ENCODE data around the gene ANO1.
"Not testable (repeated sequence)": the region's sequence is repeated elsewhere in the genome, so short reads cannot be mapped to it uniquely, and the experiment has no call there.

Gene ANO1

DNA sequence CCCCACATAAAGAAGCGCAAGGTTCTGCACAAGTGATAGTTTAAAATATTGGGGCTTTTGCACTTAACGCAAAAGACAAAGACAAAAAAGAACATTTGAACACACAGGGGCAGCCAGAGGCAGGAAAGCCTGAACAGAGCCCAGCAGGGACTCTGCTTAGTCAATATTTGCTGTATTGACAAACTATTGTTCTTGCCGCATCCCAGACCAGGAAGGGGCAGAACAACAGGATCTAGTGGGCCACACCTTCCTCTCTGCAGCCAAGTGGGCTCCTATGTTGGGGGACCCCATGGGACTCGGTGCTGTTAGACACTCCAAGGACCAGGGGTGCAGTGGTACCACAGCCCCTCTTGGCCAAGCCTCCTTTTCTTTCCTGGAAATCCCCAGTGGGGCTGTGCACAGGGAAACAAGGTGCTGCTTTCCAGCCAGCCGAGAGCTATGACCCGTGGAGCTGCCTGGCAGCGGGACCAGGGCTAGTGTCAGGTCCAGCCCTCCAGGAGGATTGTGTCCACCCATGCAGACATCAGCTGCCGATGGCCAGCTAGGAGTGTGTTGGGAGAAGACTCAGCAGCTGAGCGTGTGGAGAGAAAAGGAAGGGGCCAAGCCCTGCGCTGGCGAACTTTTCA, 43.3 kb upstream of the ANO1 start:
- DNase-seq (ENCODE audit: insufficient read length, low spot score) = no peak
- FAIRE-seq = no peak
- no peak for TF ChIP-seq POLR2AphosphoS5 (IDR thresholded peaks at IDR 0.05; ENCODE audit: low read depth, low read length)
- no peak for TF ChIP-seq PAX5 (IDR thresholded peaks at IDR 0.05; ENCODE audit: insufficient read depth, low read length, severe bottlenecking)
- no peak for TF ChIP-seq POU2F2 (IDR thresholded peaks at IDR 0.05; ENCODE audit: low read depth, low read length)
- no peak for TF ChIP-seq POLR2A (IDR thresholded peaks at IDR 0.05; ENCODE audit: low read depth, low read length)
- TF ChIP-seq SPI1 (IDR thresholded peaks at IDR 0.05; ENCODE audit: low read depth, low read length) = no peak
- TF ChIP-seq TAF1 (IDR thresholded peaks at IDR 0.05; ENCODE audit: low read depth, low read length) = no peak

GRCh38 chr11:70035665-70036064, 42.5 kb upstream of the ANO1 start:
- FAIRE-seq; DNase-seq (ENCODE audit: insufficient read length, low spot score): not testable (repeated sequence)

- TF ChIP-seq TAF1 (IDR thresholded peaks at IDR 0.05; ENCODE audit: low read depth, low read length) (no peak), POLR2AphosphoS5 (IDR thresholded peaks at IDR 0.05; ENCODE audit: low read depth, low read length) (no peak), POU2F2 (IDR thresholded peaks at IDR 0.05; ENCODE audit: low read depth, low read length) (no peak)
- FAIRE-seq = no peak
Measured at GRCh38 chr11:70036971-70037882, 40.9 kb upstream of the ANO1 start.

GRCh38 chr11:70038034-70038834, 39.9 kb upstream of the ANO1 start:
- TF ChIP-seq TAF1 (IDR thresholded peaks at IDR 0.05; ENCODE audit: low read depth, low read length) (no peak), POU2F2 (IDR thresholded peaks at IDR 0.05; ENCODE audit: low read depth, low read length) (no peak), SPI1 (IDR thresholded peaks at IDR 0.05; ENCODE audit: low read depth, low read length) (no peak), POLR2A (IDR thresholded peaks at IDR 0.05; ENCODE audit: low read depth, low read length) (no peak), PAX5 (IDR thresholded peaks at IDR 0.05; ENCODE audit: insufficient read depth, low read length, severe bottlenecking) (no peak), POLR2AphosphoS5 (IDR thresholded peaks at IDR 0.05; ENCODE audit: low read depth, low read length) (no peak)
- no peak for FAIRE-seq
- no peak for DNase-seq (ENCODE audit: insufficient read length, low spot score)

More at GRCh38 chr11:70036971-70037882, 40.9 kb upstream of the ANO1 start:
- DNase-seq (ENCODE audit: insufficient read length, low spot score) = no peak

DNA sequence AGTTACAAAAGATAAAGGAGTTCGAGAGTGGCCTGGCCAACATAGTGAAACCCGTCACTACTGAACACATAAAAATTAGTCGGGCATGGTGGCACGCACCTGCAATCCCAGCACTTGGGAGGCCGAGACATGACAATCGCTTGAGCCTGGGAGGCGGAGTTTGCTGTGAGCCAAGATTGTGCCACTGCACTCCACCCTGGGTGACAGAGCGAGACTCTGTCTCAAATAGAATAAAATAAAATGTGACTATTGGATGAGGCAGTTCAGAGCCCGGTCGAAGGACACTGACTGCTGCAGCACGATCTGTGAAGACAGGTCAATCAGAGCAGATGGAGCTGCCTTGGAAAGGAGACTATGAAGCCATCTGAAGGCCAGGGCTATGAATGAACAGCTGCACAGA, 37.7 kb upstream of the ANO1 start:
- DNase-seq (ENCODE audit: insufficient read length, low spot score) (no peak), FAIRE-seq (no peak)
- TF ChIP-seq POU2F2 (IDR thresholded peaks at IDR 0.05; ENCODE audit: low read depth, low read length) (no peak), TAF1 (IDR thresholded peaks at IDR 0.05; ENCODE audit: low read depth, low read length) (no peak), PAX5 (IDR thresholded peaks at IDR 0.05; ENCODE audit: insufficient read depth, low read length, severe bottlenecking) (no peak), SPI1 (IDR thresholded peaks at IDR 0.05; ENCODE audit: low read depth, low read length) (no peak), POLR2AphosphoS5 (IDR thresholded peaks at IDR 0.05; ENCODE audit: low read depth, low read length) (no peak), POLR2A (IDR thresholded peaks at IDR 0.05; ENCODE audit: low read depth, low read length) (no peak)

DNA sequence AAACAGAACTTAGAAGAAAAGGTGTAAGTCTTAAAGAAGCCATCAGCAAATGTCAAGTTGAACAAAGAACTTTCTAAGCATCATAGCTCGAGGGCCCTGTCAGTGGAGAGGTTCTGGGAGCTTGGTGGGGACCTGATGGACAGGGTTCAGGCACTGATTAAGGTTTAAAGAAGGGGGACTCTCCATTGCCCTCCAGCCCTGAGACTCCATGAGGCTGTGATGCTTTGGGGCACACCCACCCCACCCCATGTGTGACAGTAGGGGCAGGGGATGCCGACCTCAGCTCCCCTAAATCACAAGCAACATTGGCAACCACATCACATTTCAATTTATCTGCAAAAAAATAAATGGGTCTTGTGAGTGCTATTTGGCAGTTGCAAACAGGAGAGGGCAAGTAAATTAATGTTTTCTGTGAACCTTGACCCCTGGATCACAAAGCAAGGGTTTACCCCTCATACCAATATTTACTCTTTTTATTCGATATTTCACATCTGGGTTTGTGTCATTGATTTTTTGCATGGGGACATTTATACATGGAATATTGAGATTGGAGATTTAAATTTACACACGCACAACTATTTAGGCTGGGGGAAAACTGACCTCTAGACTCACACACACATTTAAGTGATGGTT, 37.1 kb upstream of the ANO1 start:
- TF ChIP-seq SPI1 (IDR thresholded peaks at IDR 0.05; ENCODE audit: low read depth, low read length) = no peak
- no peak for TF ChIP-seq PAX5 (IDR thresholded peaks at IDR 0.05; ENCODE audit: insufficient read depth, low read length, severe bottlenecking)
- no peak for TF ChIP-seq POU2F2 (IDR thresholded peaks at IDR 0.05; ENCODE audit: low read depth, low read length)
- TF ChIP-seq POLR2AphosphoS5 (IDR thresholded peaks at IDR 0.05; ENCODE audit: low read depth, low read length) = no peak
- no peak for TF ChIP-seq TAF1 (IDR thresholded peaks at IDR 0.05; ENCODE audit: low read depth, low read length)
- TF ChIP-seq POLR2A (IDR thresholded peaks at IDR 0.05; ENCODE audit: low read depth, low read length) = no peak
- no peak for DNase-seq (ENCODE audit: insufficient read length, low spot score)
- no peak for FAIRE-seq

DNA sequence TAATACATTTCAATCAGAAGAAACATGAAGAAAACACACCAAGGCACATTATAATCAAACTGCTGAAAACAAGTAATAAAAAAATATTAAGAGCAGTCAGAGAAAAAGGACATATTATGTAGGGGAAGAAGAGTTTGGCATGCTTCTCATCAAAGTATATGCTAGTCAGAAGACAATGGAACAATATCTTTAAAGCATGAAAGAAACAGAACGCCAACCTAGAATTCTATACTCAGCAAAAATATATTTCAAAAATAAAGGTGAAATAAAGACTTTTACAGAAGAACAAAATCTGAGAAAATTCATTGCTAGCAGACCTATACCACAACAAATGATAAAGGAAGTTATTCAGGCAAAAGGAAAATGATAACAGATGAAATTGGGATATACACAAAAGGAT, 34.6 kb upstream of the ANO1 start:
- no peak for FAIRE-seq
- no peak for DNase-seq (ENCODE audit: insufficient read length, low spot score)
- TF ChIP-seq POLR2AphosphoS5 (IDR thresholded peaks at IDR 0.05; ENCODE audit: low read depth, low read length) (no peak), POLR2A (IDR thresholded peaks at IDR 0.05; ENCODE audit: low read depth, low read length) (no peak), SPI1 (IDR thresholded peaks at IDR 0.05; ENCODE audit: low read depth, low read length) (no peak), TAF1 (IDR thresholded peaks at IDR 0.05; ENCODE audit: low read depth, low read length) (no peak), PAX5 (IDR thresholded peaks at IDR 0.05; ENCODE audit: insufficient read depth, low read length, severe bottlenecking) (no peak), POU2F2 (IDR thresholded peaks at IDR 0.05; ENCODE audit: low read depth, low read length) (no peak)

- TF ChIP-seq PAX5 (IDR thresholded peaks at IDR 0.05; ENCODE audit: insufficient read depth, low read length, severe bottlenecking) (no peak), TAF1 (IDR thresholded peaks at IDR 0.05; ENCODE audit: low read depth, low read length) (no peak), SPI1 (IDR thresholded peaks at IDR 0.05; ENCODE audit: low read depth, low read length) (no peak), POLR2AphosphoS5 (IDR thresholded peaks at IDR 0.05; ENCODE audit: low read depth, low read length) (no peak), POLR2A (IDR thresholded peaks at IDR 0.05; ENCODE audit: low read depth, low read length) (no peak), POU2F2 (IDR thresholded peaks at IDR 0.05; ENCODE audit: low read depth, low read length) (no peak)
- FAIRE-seq = no peak
- DNase-seq (ENCODE audit: insufficient read length, low spot score) = no peak
Measured at GRCh38 chr11:70046089-70046488, 32.0 kb upstream of the ANO1 start.

Data from GM12891 (cell line).